Neural cell (in vitro differentiated cells): ENCODE results near the gene FBXW8.

Experiments used
- CTCF ChIP-seq: fragments of 450-650 bp; IDR thresholded peaks from 2 replicates; pipeline ENCODE4 v1.5.1; 2014; ENCODE audit warnings: antibody characterized with exemption, mild to moderate bottlenecking, moderate library complexity; ENCODE audit not compliant: poor library complexity, severe bottlenecking
- RAD21 ChIP-seq: fragments of 450-650 bp; conservative IDR thresholded peaks from 2 replicates; pipeline ENCODE4 v1.6.1; 2014; ENCODE audit warnings: antibody characterized with exemption, mild to moderate bottlenecking, moderate library complexity

DNA sequence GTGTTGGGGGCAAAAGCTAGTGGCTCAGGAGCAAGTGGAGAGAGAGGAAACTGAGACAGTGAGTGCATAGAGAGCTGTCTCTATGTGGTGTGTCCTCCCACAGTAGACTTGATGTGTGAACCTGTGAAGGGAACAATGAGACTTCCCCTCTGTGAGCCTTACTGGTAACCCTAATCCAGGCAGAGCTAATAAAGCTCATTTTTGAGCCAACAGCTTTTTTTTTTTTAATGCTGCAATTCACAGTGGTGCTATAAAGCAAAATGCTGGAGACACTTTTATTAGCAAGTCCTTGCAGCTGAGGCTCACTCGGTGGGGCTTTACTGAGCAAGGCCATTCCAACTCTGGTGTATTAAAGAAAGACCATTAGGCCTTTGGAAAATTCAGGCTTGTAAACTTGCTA lies 26.9 kb downstream of the FBXW8 start:
- TF ChIP-seq CTCF (no peak), RAD21 (no peak)
